ENCODE measurements around the gene GPR42. TPM values are rescaled to one million over a fixed set of nuclear protein-coding genes. Genes with fewer than 3 reads are reported as not detected.
"Not testable (repeated sequence)": the region's sequence is repeated elsewhere in the genome, so short reads cannot be mapped to it uniquely, and the experiment has no call there.

The GPR42 gene
- total RNA-seq, 1 donor from 2014 or later, result not detected

DNA sequence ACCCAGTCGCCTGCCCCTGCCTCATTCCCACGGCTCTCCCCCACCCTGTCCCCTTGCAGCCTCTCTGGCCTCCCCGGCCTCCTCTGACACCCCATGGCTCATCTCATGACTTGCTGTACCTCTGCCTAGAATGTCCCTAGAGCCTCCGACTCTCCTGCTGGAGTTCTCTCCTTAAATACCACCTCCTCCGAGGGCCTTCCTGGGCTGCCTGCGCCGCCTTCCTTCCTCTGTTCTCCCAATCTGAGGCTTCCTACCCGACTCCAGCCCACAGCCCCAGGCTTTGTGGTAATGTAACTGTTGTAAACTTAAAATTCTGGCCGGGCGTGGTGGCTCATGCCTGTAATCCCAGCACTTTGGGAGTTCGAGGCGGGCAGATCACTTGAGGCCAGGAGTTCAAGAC lies 27.7 kb downstream of the GPR42 start:
- H3K4me1 ChIP-seq, result no peaks in the 10 kb centered on the region
- DNase-seq (ENCODE audit: low spot score in 2 of 2), result no peak
- no peak overlapping the region for H3K27ac ChIP-seq
- H3K36me3 ChIP-seq, result no peaks in the 10 kb centered on the region
- intact Hi-C loops (cut with DNase I), result no loop called here
- no peaks in the 10 kb centered on the region for H3K27me3 ChIP-seq
- H3K9me3 ChIP-seq, result no peaks in the 10 kb centered on the region
- TF ChIP-seq, protein P1, sequence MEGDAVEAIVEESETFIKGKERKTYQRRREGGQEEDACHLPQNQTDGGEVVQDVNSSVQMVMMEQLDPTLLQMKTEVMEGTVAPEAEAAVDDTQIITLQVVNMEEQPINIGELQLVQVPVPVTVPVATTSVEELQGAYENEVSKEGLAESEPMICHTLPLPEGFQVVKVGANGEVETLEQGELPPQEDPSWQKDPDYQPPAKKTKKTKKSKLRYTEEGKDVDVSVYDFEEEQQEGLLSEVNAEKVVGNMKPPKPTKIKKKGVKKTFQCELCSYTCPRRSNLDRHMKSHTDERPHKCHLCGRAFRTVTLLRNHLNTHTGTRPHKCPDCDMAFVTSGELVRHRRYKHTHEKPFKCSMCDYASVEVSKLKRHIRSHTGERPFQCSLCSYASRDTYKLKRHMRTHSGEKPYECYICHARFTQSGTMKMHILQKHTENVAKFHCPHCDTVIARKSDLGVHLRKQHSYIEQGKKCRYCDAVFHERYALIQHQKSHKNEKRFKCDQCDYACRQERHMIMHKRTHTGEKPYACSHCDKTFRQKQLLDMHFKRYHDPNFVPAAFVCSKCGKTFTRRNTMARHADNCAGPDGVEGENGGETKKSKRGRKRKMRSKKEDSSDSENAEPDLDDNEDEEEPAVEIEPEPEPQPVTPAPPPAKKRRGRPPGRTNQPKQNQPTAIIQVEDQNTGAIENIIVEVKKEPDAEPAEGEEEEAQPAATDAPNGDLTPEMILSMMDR (IDR thresholded peaks at IDR 0.05), result no peak
- no peak overlapping the region for H3K4me3 ChIP-seq

DNA sequence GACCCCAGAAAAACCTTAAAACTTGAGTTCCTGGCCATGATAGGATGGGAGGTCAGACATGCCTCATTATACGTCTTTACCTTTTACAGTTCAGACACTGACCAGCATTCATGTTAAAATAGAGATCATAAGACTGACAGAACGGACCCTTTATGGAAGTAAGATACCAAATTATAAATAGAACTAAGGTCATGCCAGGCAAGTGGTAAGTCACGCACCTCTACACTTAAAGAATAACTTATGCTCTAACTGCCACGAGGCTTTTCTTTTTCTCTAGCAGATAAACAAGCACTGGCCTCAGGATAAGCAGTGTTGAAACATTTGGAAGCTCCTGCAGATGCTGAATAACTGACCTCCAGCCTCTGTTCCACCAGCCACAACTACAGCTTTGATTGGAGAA lies 28.4 kb downstream of the GPR42 start:
- Histone ChIP-seq H3K9me3 (no peaks in the 10 kb centered on the region), H3K4me3 (no peak overlapping the region), H3K4me1 (no peaks in the 10 kb centered on the region), H3K27ac (no peak overlapping the region), H3K27me3 (no peaks in the 10 kb centered on the region), H3K36me3 (no peaks in the 10 kb centered on the region)
- no peak for DNase-seq (ENCODE audit: low spot score in 2 of 2)
- intact Hi-C loops (cut with DNase I), result no loop called here
- TF ChIP-seq, protein P1 (IDR thresholded peaks at IDR 0.05), result no peak

DNA sequence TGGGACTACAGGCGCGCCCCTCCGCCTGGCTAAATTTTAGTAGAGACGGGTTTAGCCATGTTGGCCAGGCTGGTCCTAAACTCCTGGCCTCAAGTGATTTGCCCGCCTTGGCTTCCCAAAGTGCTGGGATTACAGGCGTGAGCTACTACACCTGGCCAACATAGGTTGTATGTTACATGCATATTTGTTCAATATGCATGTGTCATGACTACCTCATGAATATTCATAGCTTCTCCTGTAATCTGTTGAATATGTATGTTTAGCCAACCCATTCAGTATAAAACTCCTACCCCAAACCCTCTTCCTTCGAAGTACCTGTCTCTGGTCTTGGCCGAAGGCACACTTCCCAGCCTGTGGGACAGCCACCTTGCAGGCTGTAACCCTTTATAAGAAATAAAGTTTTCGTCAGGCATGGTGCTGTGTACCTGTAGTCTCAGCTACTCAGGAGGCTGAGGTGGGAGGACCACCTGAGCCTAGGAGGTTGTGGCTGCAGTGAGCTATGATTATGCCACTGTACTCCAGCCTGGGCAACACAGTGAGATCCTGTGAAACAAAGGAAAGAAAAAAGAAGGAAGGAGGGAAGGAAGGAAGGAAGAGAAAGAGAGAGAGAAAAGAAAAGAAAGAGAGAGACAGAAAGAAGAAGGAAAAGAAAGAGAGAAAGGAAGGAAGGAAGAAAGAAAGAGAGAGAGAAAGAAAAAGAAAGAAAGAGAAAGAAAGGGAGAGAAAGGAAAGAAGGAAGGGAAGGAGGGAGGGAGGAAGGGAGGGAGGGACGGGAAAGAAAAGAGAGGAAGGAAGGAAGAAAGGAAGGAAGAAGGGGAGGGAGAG lies 29.3 kb downstream of the GPR42 start:
- no peaks in the 10 kb centered on the region for H3K27me3 ChIP-seq
- no peaks in the 10 kb centered on the region for H3K36me3 ChIP-seq
- TF ChIP-seq, protein P1 (IDR thresholded peaks at IDR 0.05), result no peak
- no peak overlapping the region for H3K27ac ChIP-seq
- no peaks in the 10 kb centered on the region for H3K4me1 ChIP-seq
- H3K9me3 ChIP-seq, result no peaks in the 10 kb centered on the region
- no peak overlapping the region for H3K4me3 ChIP-seq
- intact Hi-C loops (cut with DNase I), result no loop called here
- no peak for DNase-seq (ENCODE audit: low spot score in 2 of 2)

DNA sequence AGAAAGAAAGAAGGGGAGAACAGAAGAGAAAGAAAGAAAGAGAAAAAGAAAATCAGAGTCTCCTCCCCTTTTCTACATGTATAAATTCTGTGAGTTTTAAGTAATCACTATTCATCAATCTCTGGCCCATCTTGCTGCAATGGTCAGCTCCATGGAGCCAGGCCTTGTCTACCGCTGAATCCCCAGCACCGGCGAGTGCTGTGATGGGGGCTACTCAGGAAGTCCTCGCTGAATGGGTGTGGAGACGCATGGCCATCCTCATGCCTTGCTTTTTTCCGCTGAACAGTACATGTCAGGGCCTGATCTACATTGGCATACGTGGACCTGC lies 29.9 kb downstream of the GPR42 start:
- Histone ChIP-seq H3K4me1 (no peaks in the 10 kb centered on the region), H3K36me3 (no peaks in the 10 kb centered on the region), H3K9me3 (no peaks in the 10 kb centered on the region), H3K4me3 (no peak overlapping the region), H3K27me3 (no peaks in the 10 kb centered on the region), H3K27ac (no peak overlapping the region)
- intact Hi-C loops (cut with DNase I), result no loop called here
- no peak for DNase-seq (ENCODE audit: low spot score in 2 of 2)
- TF ChIP-seq, protein P1 (IDR thresholded peaks at IDR 0.05), result no peak

- H3K36me3 ChIP-seq; H3K9me3 ChIP-seq; DNase-seq (ENCODE audit: low spot score in 2 of 2); H3K4me1 ChIP-seq; H3K27ac ChIP-seq; intact Hi-C loops (cut with DNase I); H3K27me3 ChIP-seq; H3K4me3 ChIP-seq: not testable (repeated sequence)
These were observed 30.5 kb downstream of the GPR42 start for GRCh38 chr19:35401416-35401815.

GRCh38 chr19:35403116-35403760 lies 32.4 kb downstream of the GPR42 start:
- no peaks in the 10 kb centered on the region for H3K4me1 ChIP-seq

More at GRCh38 chr19:35403116-35403760, 32.4 kb downstream of the GPR42 start:
- TF ChIP-seq, protein P1 (IDR thresholded peaks at IDR 0.05), result no peak
- Histone ChIP-seq H3K27me3 (no peaks in the 10 kb centered on the region), H3K27ac (no peak overlapping the region), H3K9me3 (no peaks in the 10 kb centered on the region), H3K36me3 (no peaks in the 10 kb centered on the region), H3K4me3 (no peak overlapping the region)
- intact Hi-C loops (cut with DNase I), result no loop called here
- DNase-seq (ENCODE audit: low spot score in 2 of 2), result no peak
